HFF-Myc (cell line): ENCODE results near the gene FKTN.

Source experiments
- DNase-seq: peaks from one replicate; pipeline ENCODE4 v3.0.0-alpha.2; 2011; ENCODE audit warnings: low read depth; ENCODE audit errors: extremely low read depth
- H3K4me3 ChIP-seq: replicated peaks from 2 replicates; pipeline ENCODE4 v1.5.1; 2011; ENCODE audit warnings: low read depth, mild to moderate bottlenecking, control low read depth, low read length
- TF ChIP-seq, protein P1 (sequence below): IDR thresholded peaks from 2 replicates; pipeline ENCODE4 v1.5.1; 2012; ENCODE audit warnings: mild to moderate bottlenecking, low read depth, low read length, control low read depth; ENCODE audit errors: missing control alignments

FKTN gene

DNA sequence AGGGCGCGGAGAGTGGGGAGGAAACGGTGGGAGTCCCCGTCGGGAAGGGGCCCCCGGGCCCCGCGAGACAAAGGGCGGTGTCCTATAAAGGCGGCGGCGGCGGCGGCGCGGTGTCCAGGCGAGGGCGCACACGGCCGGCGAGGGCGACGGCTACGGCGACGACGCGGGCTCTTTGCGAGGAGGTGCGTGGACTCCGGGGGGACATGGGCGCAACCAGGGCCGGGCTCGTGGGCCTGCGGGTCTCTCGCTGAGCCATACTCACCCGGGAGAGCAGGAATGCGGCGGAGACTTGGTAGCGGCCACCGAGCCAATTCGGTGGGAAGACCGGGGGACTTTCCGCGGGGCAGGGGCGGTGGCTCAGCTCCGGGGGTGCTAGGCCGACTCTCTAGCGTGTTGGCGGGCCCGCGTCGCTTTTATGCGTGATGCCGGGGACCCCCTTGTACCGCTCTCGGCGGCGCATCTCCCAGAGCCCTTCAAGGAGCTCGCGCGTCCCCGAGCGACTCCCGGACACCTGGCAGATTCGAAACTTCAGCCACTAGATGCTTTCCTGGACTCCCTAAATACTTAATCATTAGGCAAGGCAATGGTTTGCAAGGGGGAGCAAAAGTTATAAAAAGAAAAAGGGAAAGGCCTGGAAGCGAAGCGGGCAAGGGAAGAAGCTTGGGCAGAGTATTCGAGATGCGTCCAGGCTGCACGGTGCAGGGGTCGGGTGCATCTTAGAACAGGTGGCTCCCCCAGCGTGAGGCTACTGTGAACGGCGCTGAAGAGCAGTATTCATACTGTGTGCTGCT, 98.4 kb downstream of the FKTN start:
- TF ChIP-seq, protein P1, sequence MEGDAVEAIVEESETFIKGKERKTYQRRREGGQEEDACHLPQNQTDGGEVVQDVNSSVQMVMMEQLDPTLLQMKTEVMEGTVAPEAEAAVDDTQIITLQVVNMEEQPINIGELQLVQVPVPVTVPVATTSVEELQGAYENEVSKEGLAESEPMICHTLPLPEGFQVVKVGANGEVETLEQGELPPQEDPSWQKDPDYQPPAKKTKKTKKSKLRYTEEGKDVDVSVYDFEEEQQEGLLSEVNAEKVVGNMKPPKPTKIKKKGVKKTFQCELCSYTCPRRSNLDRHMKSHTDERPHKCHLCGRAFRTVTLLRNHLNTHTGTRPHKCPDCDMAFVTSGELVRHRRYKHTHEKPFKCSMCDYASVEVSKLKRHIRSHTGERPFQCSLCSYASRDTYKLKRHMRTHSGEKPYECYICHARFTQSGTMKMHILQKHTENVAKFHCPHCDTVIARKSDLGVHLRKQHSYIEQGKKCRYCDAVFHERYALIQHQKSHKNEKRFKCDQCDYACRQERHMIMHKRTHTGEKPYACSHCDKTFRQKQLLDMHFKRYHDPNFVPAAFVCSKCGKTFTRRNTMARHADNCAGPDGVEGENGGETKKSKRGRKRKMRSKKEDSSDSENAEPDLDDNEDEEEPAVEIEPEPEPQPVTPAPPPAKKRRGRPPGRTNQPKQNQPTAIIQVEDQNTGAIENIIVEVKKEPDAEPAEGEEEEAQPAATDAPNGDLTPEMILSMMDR = no peak
- H3K4me3 ChIP-seq = peak overlapping the region; percentile 44
- DNase-seq = no peak

DNA sequence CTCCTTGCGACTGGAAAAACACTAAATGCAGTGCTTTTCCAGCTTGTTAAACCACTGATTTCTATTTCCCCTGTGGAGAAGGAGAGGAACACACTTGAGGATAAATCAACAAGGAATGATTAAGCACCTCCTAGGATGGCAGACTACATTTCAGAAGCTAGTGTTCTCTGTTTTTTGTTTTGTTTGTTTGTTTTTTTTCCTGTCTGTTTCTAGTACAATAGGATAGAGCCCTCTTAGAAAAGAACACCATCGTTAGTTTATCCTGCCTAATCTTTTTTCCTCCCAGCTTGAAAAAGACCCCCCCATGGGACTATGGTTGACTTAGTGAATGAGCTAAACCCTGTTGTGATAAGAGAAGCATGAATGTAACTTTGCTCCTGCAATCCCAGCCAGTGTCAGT, 100.4 kb downstream of the FKTN start:
- no peak for DNase-seq
- no peak overlapping the region for H3K4me3 ChIP-seq
- TF ChIP-seq, protein P1 = no peak

DNA sequence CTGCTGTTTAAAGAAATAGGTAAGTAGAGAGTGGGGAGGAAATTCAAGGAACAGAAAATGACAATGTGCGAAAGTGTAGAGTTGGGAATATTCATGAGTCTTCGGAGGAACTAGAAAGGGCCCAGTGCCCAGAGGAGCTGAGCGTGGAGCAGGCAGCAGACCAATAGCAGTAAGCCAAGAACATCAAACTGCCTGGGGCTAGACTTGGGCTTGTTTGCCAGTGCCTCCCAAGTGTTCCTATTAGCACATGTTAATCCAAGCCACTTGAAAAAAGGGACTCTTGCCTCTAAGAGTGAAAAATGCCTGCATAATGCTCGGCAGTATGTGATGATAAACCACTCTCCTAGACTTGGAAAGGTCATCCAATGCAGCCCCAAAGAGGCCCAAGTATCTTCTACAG, 103.1 kb downstream of the FKTN start:
- no peak overlapping the region for H3K4me3 ChIP-seq
- no peak for DNase-seq
- TF ChIP-seq, protein P1 = no peak

DNA sequence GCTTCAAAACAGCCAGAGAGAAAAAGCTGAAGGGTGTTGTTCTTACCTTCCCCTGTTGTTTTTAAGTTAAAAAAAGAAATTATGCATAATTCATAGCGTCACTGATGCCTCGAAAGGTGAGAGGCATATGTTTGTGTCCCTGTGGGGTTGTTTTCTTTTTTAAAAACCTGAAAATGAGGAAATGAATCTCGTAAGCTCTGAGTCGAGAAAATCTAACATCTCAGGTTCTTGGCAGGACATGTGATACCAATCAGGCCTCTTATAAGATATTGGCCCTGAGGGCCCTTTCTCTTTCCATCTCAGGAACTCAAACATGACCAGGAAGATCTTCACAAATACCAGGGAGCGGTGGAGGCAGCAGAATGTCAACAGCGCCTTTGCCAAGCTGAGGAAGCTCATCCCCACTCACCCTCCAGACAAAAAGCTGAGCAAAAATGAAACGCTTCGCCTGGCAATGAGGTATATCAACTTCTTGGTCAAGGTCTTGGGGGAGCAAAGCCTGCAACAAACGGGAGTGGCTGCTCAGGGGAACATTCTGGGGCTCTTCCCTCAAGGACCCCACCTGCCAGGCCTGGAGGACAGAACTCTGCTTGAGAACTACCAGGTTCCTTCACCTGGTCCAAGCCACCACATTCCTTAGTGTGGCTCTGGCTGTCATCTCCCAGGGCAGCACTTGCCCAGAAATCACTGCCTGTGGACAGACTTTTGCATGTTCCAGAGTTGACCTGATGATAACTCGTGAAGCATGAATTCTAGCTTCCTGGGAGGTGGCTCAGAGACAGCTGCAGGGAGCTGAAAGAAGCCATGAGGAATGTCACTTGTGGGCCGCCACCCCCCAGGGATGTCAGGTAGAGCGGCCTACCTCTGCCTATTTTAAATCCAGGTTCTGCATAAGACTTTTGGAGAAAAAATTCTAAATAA, 104.5 kb downstream of the FKTN start, which contains the start of gene TAL2:
Gene TAL2 (plus strand): TSS at position 274 of the 921 bp plus-strand sequence. CDS start 40 bp downstream, at position 314.
- H3K4me3 ChIP-seq = no peak within 1 kb of the TSS
- no peak for DNase-seq
- TF ChIP-seq, protein P1 = no peak

DNA sequence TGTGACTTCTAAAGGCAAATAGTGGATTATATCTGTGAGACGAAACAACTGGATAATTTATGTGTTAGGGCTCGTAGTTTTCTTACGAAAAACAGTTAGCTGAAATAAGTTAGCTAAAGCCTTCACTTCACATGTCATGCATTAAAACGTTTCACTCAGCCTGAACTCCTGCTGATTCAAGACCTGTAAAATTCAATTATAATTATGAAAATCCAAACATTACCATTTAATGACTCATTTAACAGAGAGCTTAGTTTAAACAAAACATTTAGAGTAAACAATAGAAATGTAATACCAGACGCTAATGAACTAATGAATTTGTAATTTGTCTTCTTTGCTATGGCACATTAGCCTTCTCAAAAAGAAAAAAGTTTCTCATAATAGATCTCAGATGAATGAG, 106.0 kb downstream of the FKTN start:
- TF ChIP-seq, protein P1 = no peak
- no peak overlapping the region for H3K4me3 ChIP-seq
- DNase-seq = no peak

DNA sequence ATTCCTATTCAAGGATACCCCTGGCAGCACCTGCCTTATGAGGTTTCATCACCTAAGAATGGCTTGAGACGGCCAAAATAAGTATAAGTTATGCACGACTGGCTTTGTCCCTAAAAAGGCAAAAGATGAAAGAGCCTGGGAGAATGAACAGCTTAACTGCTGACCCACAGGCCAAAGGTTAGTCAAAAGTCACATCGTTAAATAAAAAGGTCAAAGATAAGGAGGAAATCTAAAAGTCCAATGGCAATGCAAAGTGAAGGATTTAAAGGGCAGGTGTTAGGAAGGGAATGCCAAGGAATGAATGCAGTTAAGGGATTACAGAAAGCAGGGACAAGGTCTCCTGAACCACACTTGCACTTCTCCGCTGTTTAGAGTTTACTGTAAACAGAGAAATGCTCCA, 109.9 kb downstream of the FKTN start:
- no peak for DNase-seq
- TF ChIP-seq, protein P1 = no peak
- no peak overlapping the region for H3K4me3 ChIP-seq
